Globus pallidus (tissue), 1 donor: ENCODE data around the gene FAM3A.
"Not testable (repeated sequence)": the region's sequence is repeated elsewhere in the genome, so short reads cannot be mapped to it uniquely, and the experiment has no call there.

ENCODE experiments used
- DNase-seq: peaks from one replicate; pipeline ENCODE4 v3.0.0-alpha.2; 2015; ENCODE audit warnings: low spot score

The FAM3A gene

DNA sequence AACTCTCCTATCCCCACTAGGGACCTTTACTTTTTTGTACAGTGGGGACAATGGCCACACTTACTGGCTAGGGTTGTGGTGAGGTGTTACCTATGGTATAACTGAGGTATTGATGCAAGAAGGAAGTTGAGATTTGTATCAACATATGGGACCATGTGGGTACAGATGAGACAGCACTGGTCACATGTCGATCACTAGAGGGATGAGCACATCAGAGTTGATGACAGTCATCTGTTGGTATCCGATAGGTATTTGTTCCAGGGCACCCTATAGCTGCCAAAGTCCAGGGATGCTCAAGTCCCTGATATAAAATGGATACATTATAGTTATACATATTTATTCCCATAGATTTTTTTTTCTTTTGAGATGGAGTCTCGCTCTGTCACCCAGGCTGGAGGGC is 13.0 kb downstream of the FAM3A start:
- no peak for DNase-seq

DNA sequence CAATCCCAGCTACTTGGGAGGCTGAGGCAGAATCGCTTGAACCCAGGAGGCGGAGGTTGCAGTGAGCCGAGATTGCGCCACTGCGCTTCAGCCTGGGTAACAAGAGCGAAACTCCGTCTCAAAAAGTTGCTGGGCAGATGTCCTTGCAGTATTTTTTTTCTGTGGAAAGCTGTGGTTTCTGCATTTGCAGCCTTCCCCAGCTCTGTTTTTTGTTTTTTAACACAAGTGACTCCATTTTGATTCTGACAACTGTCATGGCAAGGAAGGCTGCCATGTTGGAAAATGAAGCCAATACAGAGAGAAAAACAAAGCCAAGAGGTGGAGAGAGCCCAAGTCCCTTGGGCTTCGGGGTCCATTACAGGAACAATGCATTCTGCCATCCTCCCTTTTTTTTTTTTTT is 13.9 kb downstream of the FAM3A start:
- DNase-seq, result no peak

GRCh38 chrX:154501423-154501822 is 14.6 kb downstream of the FAM3A start:
- not testable (repeated sequence) for DNase-seq

DNA sequence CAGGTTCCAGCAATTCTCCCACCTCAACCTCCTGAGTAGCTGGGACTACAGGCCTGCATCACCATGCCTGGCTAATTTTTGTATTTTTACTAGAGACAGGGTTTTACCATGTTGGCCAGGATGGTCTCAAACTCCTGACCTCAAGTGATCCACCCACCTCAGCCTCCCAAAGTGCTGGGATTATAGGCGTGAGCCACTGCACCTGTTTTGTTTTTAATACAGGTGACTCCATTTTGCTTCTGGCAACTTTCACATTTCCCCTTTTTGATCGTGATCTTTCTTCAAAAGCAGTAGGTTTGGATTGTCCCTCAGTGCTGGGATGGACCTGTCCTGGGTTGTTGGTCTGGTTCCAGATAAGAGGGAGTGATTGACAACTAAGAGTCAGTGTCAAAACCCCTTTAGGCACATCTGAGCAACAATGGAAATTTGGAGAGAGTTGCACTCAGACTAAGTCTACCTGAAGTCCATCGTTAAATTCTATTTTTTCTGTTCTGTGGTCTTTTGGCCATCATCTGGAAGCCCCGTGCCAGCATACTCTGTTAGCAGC is 19.4 kb downstream of the FAM3A start:
- not testable (repeated sequence) for DNase-seq

GRCh38 chrX:154495472-154495922 is 20.5 kb downstream of the FAM3A start:
- no peak for DNase-seq

DNA sequence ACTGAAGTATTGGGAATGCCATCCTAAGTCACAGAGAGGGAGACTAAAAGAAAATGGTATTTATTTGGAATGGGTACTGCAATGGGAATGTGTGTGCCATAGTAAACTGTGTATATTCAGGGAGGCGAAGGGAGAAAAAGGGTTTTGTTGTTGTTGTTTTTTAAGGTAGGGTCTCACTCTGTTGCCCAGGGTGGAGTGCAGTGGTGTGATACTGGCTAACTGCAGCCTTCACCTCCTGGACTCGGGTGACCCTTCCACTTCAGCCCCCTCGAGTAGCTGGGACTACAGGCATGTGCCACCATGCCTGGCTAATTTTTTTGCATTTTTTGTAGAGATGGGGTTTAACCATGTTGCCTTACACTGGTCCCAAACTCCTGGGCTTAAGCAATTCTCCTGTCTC is 21.3 kb downstream of the FAM3A start:
- DNase-seq, result no peak

DNA sequence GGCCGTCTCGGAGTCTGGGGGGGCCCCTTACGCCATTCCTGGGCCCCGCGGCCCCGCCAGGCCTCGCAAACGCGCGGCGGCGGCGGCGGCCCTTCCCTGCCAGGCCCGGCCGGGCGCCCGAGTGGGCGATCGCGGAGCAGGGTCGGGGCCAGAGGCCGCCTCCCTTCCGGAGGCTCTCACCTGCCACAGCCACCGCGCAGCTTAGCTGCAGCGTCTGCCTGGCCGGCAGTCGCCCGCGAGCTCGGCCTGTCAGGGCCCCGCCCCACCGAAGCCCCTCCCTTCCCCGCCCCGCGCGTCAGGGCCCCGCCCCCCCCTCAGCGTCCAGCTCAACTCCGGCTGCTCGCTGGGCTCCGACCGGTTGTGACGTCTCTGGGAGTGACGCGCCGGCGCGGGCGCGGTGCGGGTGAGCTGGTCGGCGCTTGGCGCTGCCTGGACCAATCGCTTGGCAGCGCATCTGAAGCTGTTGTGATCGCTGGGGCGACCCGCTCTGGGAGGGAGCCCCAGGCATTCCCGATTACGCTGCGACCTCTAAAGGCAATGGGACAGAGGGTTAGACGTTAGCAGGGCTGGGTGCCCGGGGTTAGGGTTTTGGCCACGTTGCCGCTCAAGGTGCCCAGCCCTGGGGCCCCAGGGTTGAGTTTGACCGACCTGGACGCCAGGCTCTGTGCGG is 25.5 kb downstream of the FAM3A start, which contains the start of gene SLC10A3:
SLC10A3 (minus strand) TSS at position 216 of the 670 bp plus-strand sequence. CDS start 1,689 bp downstream, outside the sequence.
- peak; percentile 95 for DNase-seq

- no peak for DNase-seq
Measured at GRCh38 chrX:154490021-154490413, 26.0 kb downstream of the FAM3A start.

DNA sequence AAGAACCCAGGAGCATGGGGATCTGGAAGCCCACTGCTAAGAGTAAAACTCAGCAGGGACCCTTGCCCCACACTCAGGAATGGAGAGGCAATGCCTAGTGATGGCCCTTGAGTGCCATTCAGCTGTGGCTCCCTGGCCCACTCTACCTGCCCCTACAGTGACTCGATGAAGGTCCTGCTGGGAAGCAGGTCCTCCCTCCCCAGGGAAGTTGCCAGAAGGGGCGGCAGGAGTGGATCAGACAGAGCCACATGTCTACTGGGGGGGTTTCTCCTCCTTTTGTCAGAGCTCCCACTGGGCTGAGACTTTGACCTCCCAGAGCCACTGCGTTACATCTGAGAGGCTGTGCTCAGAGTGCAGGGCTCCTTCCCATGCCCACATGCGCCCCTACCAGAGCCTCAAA is 26.9 kb downstream of the FAM3A start:
- no peak for DNase-seq

- DNase-seq, result no peak
Measured at GRCh38 chrX:154488336-154489075, 27.5 kb downstream of the FAM3A start.

- DNase-seq, result no peak
Measured at GRCh38 chrX:154487518-154488290, 28.3 kb downstream of the FAM3A start.

- no peak for DNase-seq
Measured at GRCh38 chrX:154486396-154487207, 29.4 kb downstream of the FAM3A start, which contains the start of gene UBL4A. Gene UBL4A, minus strand, starts transcription at chrX:154486615. Its CDS starts 31 bp downstream, at chrX:154486584.

DNA sequence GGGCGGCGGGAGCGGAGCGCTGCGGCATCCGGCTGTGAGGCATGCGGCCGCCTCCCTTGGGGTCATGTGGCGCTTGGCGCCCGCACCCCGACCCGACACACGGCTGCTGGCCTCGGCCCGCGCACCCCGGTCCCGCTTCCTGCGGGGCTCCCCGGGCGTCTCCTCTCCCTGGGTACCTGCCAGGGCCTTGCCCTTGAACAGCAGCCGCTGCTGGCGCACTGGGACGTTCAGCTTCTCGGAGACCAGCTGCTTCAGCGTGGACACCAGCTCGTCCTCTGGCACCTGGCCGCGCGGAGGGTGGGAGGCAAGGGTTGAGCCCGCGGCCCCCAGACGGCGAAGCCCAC is 30.0 kb downstream of the FAM3A start:
- DNase-seq, result no peak

GRCh38 chrX:154485150-154486051 is 30.6 kb downstream of the FAM3A start:
- no peak for DNase-seq

DNA sequence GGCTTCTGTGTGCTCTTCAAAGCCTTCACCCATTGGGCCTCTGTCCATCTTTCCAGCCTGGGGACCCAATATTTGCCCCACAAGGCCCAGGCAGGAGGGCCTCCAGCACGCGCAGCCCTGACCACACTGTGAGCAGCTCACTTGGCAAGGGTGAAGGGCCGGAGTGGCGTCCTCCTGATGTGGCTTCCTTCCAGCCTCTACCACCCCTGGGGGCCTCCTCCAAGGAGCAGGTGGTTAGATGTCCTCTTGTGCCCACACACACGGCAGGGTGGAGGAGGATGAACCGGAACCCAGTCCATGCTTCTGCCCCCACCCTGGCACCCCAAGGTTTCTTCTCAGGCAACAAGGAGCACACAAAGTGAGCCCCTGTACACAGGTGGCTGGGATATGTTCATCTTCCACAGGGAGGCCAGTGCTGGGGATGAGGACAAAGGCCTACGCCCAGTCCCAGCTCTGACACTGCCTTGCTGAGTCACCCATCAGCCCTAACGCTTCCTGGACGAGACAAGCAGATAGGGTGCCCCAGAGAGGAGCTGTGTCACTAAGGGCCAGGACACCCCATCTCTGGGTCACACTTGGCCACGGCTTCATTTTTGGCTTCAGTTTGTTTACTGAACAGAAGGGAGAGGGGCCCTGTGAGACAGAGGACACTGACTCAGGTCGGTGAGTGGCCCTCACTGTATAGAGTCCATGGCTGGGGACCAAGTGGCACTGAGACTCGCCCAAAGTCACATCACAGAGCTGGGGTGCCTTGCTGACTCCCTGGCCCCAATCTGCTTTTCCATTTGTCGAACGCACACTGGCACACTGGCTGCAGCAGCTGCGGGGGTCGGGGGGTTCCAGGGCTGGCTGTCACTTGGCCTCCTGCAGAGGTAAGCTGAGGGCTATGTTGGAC is 31.5 kb downstream of the FAM3A start:
- DNase-seq, result no peak

DNA sequence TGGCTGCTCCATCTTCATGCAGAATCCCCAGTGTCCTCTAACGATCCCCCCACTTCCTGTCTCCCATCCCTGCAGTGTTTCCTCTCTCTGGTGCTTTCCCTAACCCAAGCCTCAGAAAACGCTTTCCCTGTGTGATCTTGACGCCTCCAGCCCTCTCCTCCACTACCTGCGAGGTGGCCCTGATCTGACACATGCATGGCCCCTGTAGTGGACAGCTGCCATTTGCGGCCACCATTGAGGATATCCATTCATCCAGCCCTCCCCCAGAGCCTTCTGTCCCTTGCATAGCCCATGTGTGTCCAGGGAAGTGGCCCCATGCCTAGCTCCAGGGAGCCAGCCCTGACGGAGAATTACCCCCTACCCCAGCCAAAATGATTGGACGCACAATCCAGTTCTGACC is 32.7 kb downstream of the FAM3A start:
- DNase-seq, result no peak

- DNase-seq, result no peak
Measured at GRCh38 chrX:154482786-154483185, 33.2 kb downstream of the FAM3A start.

DNA sequence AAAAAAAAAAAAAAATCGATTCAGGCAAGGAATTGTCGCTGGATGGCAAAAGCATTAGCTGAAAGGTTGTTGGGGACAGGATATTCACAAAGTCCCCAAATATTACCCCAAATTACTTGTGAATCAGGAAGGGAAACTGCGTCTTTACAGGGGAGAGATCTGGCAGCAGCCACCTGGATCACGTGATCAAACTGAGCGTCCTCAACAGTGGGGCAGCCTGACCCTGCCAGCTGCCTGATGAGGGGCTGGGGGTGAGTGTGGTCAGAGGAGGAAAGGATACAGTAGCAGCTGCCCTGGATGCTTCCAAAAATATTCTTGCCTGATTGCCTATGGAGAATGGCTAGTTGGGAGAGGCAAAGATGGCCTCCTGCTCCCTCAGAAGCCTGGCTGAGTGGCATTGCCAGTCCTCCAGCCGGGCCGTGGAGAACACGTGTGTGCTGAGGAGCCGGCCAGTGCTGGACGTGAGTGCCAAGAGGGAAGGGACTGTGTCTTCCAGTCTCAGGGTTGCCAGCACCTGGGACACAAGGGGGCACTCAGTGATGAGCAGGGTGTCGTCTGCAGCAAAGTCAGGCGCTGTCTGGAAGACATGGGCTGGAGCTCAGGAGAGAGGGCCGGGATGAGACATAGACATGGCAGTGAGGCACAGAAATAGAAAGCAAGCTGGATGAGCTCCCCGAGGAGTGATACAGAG is 34.0 kb downstream of the FAM3A start:
- no peak for DNase-seq

- DNase-seq, result no peak
Measured at GRCh38 chrX:154481195-154481594, 34.8 kb downstream of the FAM3A start.
